Sigmoid colon (tissue), 4 donors: Measurements from ENCODE around the gene SETBP1.

Source experiments
- POLR2A ChIP-seq, 2 donors: fragments of 450-650 bp; IDR thresholded peaks; one replicate each; pipeline ENCODE4 v1.6.1; 2016; ENCODE audit warnings: antibody characterized with exemption in 2 of 2, mild to moderate bottlenecking in 2 of 2, moderate library complexity in 2 of 2
- POLR2AphosphoS5 ChIP-seq, 4 donors: sonication (generic); formaldehyde crosslinking; IDR thresholded peaks; one replicate each; pipeline ENCODE4 v1.6.1; 2017; ENCODE audit warnings: antibody characterized with exemption in 4 of 4
- TF ChIP-seq, protein P1 (sequence below), 4 experiments: fragments of 450-650 bp in 3 of 4; fragments of 200-600 bp in 1 of 4; IDR thresholded peaks; one replicate each; pipeline ENCODE4 v1.5.1; 2016 to 2019; ENCODE audit warnings: antibody characterized with exemption in 4 of 4, mild to moderate bottlenecking in 3 of 4, moderate library complexity in 2 of 4

DNA sequence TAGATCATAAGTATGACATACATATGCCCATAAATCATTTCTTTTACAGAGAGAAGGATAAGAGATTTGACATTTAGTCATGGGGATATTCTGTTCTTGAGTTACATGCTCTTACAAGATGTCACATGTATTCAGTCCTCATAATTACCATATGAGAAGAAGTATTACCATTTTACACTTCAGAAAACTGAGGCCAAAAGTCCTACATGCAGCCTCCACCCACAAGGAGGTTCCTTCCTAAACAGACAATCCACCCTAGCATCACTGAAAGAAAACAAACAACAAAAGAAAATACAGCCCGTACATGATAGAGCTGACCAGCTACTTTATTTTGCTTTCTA lies 335.1 kb downstream of the SETBP1 start:
- TF ChIP-seq, protein P1, sequence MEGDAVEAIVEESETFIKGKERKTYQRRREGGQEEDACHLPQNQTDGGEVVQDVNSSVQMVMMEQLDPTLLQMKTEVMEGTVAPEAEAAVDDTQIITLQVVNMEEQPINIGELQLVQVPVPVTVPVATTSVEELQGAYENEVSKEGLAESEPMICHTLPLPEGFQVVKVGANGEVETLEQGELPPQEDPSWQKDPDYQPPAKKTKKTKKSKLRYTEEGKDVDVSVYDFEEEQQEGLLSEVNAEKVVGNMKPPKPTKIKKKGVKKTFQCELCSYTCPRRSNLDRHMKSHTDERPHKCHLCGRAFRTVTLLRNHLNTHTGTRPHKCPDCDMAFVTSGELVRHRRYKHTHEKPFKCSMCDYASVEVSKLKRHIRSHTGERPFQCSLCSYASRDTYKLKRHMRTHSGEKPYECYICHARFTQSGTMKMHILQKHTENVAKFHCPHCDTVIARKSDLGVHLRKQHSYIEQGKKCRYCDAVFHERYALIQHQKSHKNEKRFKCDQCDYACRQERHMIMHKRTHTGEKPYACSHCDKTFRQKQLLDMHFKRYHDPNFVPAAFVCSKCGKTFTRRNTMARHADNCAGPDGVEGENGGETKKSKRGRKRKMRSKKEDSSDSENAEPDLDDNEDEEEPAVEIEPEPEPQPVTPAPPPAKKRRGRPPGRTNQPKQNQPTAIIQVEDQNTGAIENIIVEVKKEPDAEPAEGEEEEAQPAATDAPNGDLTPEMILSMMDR (IDR thresholded peaks at IDR 0.05) = no peak
- TF ChIP-seq POLR2A (IDR thresholded peaks at IDR 0.05) = no peak
- no peak for TF ChIP-seq POLR2AphosphoS5 (IDR thresholded peaks at IDR 0.05)
